Pancreas (tissue), 10 donors: Measurements from ENCODE around the gene PRSS27. TPM values are rescaled to one million over a fixed set of nuclear protein-coding genes. Genes with fewer than 3 reads are reported as not detected.
"Not testable (repeated sequence)": the region's sequence is repeated elsewhere in the genome, so short reads cannot be mapped to it uniquely, and the experiment has no call there.

Experiments used
- ATAC-seq, 4 donors: fragments of 200-7000 bp; cut with Tn5 transposase; one replicate each; pipeline versions ENCODE4 v1.8.0 to v1.9.1; 2020; ENCODE audit warnings: mild to moderate bottlenecking in 4 of 4, moderate library complexity in 4 of 4
- DNase-seq, 6 donors: peaks; one replicate each; pipeline ENCODE4 v3.0.0-alpha.2; 2020
- FAIRE-seq: peaks from 2 replicates; lab custom pipeline; 2012; peaks lifted over from hg19 to GRCh38; lab: Jason Lieb, UNC
- H3K27ac ChIP-seq, 4 donors: fragments of 200-600 bp; sonication (generic); 1 replicate in 3 of 4; 2 replicates in 1 of 4; pipeline versions ENCODE4 v1.5.0 to v1.8.0; 2020
- H3K27me3 ChIP-seq, 4 donors: fragments of 200-600 bp; one replicate each; pipeline ENCODE4 v1.8.0; 2021
- H3K36me3 ChIP-seq, 3 donors: fragments of 200-600 bp; sonication (generic) in 1 of 3; one replicate each; pipeline versions ENCODE4 v1.5.0 to v1.8.0; 2020 to 2021
- H3K4me1 ChIP-seq, 3 donors: fragments of 200-600 bp; one replicate each; pipeline ENCODE4 v1.8.0; 2021
- H3K4me3 ChIP-seq, 4 donors: fragments of 200-600 bp; sonication (generic) in 2 of 4; one replicate each; pipeline versions ENCODE4 v1.5.0 to v1.8.0; 2020 to 2021
- H3K9me3 ChIP-seq, 4 donors: fragments of 200-600 bp; one replicate each; pipeline ENCODE4 v1.8.0; 2021
- CTCF ChIP-seq, 4 donors: fragments of 200-600 bp; sonication (generic) in 3 of 4; IDR thresholded peaks; one replicate each; pipeline versions ENCODE4 v1.5.0 to v1.8.0; 2021; ENCODE audit warnings: antibody characterized with exemption in 4 of 4
- WGBS, 2 donors: extraction: QIAGEN DNeasy Blood & Tissue Kit; methylation state at CpG; one replicate each; pipeline ENCODE4 v1.1.7; 2013; 5-methylcytosine and 5-hydroxymethylcytosine counted together
- intact Hi-C, 3 donors: fragments of 100-400 bp; cut with DNase I; formaldehyde crosslinking; loops; one replicate each; pipeline versions ENCODE4 v1.11.1 to v1.14.2; 2022
- polyA plus RNA-seq, 2 donors: library from polyadenylated mRNA; stranded (reverse); fragments of 200-250 nt; gene quantifications; one replicate each; pipeline ENCODE4 v1.2.3, GENCODE V29; 2013
- total RNA-seq, 6 donors: library from RNA; stranded (reverse); fragmentation: NEBNext Ultra II Directional in 4 of 6; extraction: Animal tissue kit (Norgen Biotek cat#: 25700) in 4 of 6; gene quantifications; one replicate each; pipeline versions ENCODE4 v1.2.1 to v1.2.4, GENCODE V29; 2021 to 2023
- donor health status: healthy with polysubstance abuse.
- donor health status: DM: no; HTN: no; CAD: no; lungs with moderate emphysema.
- donor health status: DM: no; HTN: no; CAD: no.
- donor health status: control.
- donor health status: control.
- donor health status: Bipolar disorder and iron deficiency.
- donor health status: DM: yes; HTN: yes; CAD: no.
- donor health status: DM: no; HTN: no; CAD: no.
- donor health status: DM: no; HTN: no; CAD: no.
- donor health status: DM: yes; HTN: yes; CAD: no.

Gene PRSS27
- total and polyA plus RNA-seq, 8 donors = 0.22 to 2.1 (median 0.56) TPM

GRCh38 chr16:2724816-2725348, 4.9 kb upstream of the PRSS27 start:
- no peaks in the 10 kb centered on the region for H3K9me3 ChIP-seq
- H3K27me3 ChIP-seq = no peaks in the 10 kb centered on the region
- H3K4me1 ChIP-seq = peaks cover 0 to 3% (median 0%) of the 10 kb centered on the region in 3 donors
- H3K27ac ChIP-seq = no peak overlapping the region
- 57 to 66% methylated on average over 14 to 16 of the region's 16 CpGs for WGBS, 2 donors
- H3K4me3 ChIP-seq = no peak overlapping the region
- ATAC-seq (no peak), FAIRE-seq (no peak), DNase-seq (no peak)
- no peaks in the 10 kb centered on the region for H3K36me3 ChIP-seq
- TF ChIP-seq CTCF (IDR thresholded peaks at IDR 0.05) = no peak
- intact Hi-C loops = no loop called here

GRCh38 chr16:2724088-2724676, 4.2 kb upstream of the PRSS27 start:
- Histone ChIP-seq H3K4me3 (no peak overlapping the region), H3K4me1 (peaks cover 0 to 8% (median 0%) of the 10 kb centered on the region in 3 donors), H3K36me3 (no peaks in the 10 kb centered on the region), H3K27ac (no peak overlapping the region), H3K27me3 (no peaks in the 10 kb centered on the region), H3K9me3 (no peaks in the 10 kb centered on the region)
- WGBS, 2 donors = 63 to 79% methylated on average over 7 of the region's 7 CpGs
- TF ChIP-seq CTCF (IDR thresholded peaks at IDR 0.05) = no peak
- no peak for FAIRE-seq
- no peak for DNase-seq
- no peak for ATAC-seq
- intact Hi-C loops = no loop called here

- H3K27me3 ChIP-seq, intact Hi-C loops, H3K9me3 ChIP-seq, H3K36me3 ChIP-seq, DNase-seq, H3K4me1 ChIP-seq, FAIRE-seq: not testable (repeated sequence)
- ATAC-seq = peak in 2 of 4 donors; percentile 2 to 3
- 35 to 41% methylated on average over 14 of the region's 14 CpGs for WGBS, 2 donors
- peak overlapping the region in 3 of 4 donors; percentile 33 to 38 (median 35) for H3K27ac ChIP-seq
- H3K4me3 ChIP-seq = peak overlapping the region in 3 of 4 donors; percentile 67 to 79 (median 75)
Measured at GRCh38 chr16:2721634-2722173, 1.7 kb upstream of the PRSS27 start.

- peaks cover 0 to 8% (median 0%) of the 10 kb centered on the region in 3 donors for H3K4me1 ChIP-seq
- FAIRE-seq (no peak), DNase-seq (peak; percentile 74 to 94 (median 88)), ATAC-seq (peak; percentile 88 to 95 (median 92))
- H3K27me3 ChIP-seq = no peaks in the 10 kb centered on the region
- H3K27ac ChIP-seq = peak overlapping the region; percentile 20 to 71 (median 36)
- intact Hi-C loops = no loop called here
- 1 to 10% methylated on average over 13 to 99 of the region's 99 CpGs for WGBS, 2 donors
- peak overlapping the region; percentile 37 to 79 (median 71) for H3K4me3 ChIP-seq
- no peaks in the 10 kb centered on the region for H3K36me3 ChIP-seq
- peak; percentile 55 to 65 (median 58) for TF ChIP-seq CTCF (IDR thresholded peaks at IDR 0.05)
- no peaks in the 10 kb centered on the region for H3K9me3 ChIP-seq
Measured at GRCh38 chr16:2720719-2721633, 952 bp upstream of the PRSS27 start.
